GM19099 (cell line): ENCODE data around the gene CAMSAP3.

ENCODE experiments used
- POLR2A ChIP-seq: IDR thresholded peaks from 3 replicates; pipeline ENCODE4 v1.6.1; 2011; ENCODE audit warnings: low read depth; ENCODE audit not compliant: insufficient read length; ENCODE audit errors: extremely low read depth

The CAMSAP3 gene

DNA sequence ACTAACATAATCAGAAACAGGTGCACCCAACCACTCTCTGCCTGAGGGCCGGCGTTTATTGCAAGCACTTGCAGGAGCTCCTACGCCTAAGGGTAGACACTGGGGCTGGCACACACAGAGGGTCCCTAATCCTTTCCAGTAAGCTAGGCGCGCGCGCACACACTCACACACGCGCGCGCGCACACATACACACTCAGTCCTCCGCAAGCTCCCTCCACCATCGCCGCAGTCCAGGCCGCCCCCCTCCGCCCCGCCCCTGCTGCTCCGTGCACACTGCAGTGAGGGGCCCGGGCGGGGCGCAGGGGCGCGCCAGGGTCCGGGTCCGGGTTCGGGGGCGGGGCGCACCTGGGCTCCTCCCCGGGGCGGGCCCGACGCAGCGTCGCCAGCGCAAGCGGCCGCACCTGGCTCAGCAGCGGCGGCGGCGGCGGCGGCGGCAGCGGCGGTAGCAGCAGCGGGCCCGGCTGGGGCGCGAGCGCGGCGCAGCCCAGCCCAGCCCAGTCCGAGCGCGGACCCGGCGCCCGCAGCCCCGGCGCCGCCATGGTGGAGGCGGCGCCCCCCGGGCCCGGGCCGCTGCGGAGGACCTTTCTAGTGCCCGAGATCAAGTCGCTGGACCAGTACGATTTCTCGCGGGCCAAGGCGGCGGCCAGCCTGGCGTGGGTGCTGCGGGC is at the start of gene CAMSAP3:
CAMSAP3 (plus strand) TSS at position 398 of the 668 bp plus-strand sequence; CDS start at position 538, 140 bp downstream.
- no peak for TF ChIP-seq POLR2A

- TF ChIP-seq POLR2A: no peak
Measured at GRCh38 chr19:7545904-7546303, 49.8 kb upstream of the CAMSAP3 start.

DNA sequence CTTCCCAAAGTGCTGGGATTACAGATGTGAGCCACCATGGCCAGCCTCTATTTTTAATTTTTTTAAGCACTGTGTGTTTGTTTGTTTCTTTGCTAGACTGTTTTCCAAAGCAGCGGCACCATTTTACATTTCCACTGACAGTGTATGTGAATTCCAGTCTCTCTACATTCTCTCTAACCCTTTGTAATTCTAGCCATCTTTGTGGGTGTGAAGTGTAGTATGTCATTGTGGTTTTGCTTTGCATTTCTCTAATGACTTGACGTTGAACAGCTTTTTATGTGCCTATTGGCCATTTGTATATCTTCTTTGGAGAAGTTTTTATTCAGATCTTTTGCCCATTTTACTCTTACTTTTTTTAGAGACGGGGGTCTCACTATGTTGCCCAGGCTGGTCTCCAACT is 48.5 kb upstream of the CAMSAP3 start:
- TF ChIP-seq POLR2A: no peak

- TF ChIP-seq POLR2A: no peak
Measured at GRCh38 chr19:7549429-7550148, 46.1 kb upstream of the CAMSAP3 start.

- TF ChIP-seq POLR2A: no peak
Measured at GRCh38 chr19:7550169-7550770, 45.4 kb upstream of the CAMSAP3 start.

DNA sequence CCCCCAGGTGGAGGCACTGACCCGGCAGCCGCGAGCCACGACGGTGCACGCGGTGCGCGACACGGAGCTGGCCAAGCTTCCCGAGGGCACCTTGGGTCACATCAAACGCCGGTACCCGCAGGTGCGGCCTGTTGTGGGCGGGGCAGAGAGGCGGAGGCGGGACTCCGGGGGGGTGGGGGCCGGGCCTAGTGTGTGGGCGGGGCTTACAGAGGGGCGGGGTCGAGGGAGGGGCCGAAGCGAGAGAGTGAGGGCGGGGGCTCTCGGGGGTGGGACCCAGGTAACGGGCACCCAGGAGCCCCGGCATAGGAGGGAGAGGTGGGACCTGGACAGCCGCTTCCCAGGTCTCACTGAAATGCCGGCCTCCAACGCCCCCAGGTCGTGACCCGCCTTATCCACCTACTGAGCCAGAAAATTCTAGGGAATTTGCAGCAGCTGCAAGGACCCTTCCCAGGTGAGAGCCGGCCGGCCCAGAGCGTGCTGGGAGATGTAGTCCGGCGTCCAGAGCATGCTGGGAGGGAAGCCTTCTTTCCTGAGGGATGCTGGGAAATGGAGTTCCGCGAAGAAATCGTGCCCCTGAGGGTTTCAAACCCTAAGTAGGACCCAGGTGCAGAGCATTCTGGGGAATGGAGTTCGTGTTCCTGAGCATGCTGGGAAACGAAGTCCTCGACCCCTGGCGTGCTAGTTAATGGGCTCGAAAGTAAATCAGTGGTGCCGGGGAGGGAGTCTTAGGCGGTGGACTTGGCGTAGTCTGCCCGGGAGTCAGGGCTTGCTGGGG is 44.5 kb upstream of the CAMSAP3 start:
- no peak for TF ChIP-seq POLR2A

DNA sequence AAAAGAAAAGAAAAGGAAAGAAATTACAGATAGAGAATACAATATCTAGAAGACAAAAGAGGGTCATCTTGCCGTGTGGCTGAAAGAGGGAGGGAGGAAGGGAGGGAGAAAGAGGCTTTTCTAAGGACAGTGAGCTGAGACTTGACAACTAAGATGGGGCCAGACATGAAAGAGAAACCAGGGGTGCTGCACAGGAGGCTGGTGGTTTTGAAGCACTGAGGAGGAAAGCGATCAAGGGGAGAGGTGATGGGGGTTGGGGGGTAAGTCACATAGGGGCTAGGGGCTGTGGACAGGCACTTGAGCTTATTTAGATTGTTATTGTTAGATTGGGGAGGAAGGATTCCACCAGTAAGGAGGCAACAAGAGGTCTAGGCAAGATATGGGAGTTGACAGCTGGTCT is 42.9 kb upstream of the CAMSAP3 start:
- TF ChIP-seq POLR2A: no peak

- no peak for TF ChIP-seq POLR2A
Measured at GRCh38 chr19:7554565-7554964, 41.1 kb upstream of the CAMSAP3 start.

DNA sequence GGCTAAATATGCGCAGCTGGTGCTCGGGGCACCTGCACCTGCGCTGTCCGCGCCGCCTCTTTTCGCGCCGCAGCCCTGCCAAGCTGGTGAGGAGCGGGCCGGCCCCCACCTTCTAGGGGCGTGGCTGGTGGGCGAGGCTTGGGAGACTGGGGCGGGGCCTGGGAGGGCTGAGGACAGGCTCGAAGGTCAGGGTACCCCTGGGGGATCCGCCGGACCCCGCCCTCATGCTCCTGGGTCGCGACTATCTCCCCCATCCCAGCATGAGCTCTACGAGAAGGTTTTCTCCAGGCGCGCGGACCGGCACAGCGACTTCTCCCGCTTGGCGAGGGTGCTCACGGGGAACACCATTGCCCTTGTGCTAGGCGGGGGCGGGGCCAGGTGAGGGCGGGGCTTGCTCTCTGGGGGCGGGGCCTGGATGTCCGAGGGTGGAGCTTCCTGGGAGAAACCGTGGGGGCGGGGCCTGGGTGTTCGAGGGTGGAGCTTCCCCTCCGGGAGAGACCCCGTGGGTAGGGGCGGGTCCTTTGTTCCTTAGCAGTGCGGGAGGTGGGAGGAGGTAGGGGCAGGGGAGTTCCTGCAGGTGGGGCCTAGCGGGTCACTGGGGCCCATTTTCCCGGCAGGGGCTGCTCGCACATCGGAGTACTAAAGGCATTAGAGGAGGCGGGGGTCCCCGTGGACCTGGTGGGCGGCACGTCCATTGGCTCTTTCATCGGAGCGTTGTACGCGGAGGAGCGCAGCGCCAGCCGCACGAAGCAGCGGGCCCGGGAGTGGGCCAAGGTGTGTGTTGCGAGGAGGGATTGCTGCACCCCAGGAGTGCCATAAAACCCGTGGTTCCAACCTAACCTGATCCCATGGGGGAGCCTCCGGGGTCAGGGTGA is 40.4 kb upstream of the CAMSAP3 start:
- no peak for TF ChIP-seq POLR2A

DNA sequence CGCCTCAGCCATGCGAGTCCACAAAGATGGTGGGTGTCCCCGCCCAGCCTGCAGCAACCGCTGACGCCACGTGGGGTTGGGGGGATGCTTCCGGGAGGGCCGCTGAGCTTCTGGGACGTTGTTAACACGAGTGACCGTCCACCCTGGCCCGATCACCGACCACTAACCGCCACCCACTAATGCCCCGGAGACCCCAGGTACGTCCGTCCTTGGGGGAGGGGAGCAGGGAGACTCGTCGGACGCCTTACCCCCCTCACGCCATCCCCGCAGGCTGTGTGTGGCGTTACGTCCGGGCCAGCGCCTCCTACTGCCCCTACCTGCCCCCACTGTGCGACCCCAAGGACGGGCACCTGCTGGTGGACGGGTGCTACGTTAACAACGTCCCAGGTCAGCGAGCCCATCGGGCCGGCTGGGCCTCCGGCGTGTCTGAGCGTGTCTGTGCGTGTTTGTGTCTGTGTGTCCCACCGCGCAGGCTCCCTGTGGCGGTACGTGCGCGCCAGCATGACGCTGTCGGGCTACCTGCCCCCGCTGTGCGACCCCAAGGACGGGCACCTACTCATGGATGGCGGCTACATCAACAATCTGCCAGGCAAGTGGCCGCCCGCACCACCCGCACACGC is 38.9 kb upstream of the CAMSAP3 start:
- no peak for TF ChIP-seq POLR2A

DNA sequence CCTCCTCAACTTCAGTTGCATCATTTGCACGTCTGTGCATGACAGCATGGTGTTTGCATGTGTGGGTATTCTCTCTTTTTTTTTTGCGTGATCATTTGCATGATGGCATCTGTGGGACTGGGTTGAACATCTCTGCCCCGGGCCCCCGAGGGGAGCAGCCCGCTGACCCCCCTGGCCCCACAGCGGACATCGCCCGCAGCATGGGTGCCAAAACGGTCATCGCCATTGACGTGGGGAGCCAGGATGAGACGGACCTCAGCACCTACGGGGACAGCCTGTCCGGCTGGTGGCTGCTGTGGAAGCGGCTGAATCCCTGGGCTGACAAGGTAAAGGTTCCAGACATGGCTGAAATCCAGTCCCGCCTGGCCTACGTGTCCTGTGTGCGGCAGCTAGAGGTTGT is 37.0 kb upstream of the CAMSAP3 start:
- no peak for TF ChIP-seq POLR2A

GRCh38 chr19:7559102-7559501 is 36.6 kb upstream of the CAMSAP3 start:
- no peak for TF ChIP-seq POLR2A

DNA sequence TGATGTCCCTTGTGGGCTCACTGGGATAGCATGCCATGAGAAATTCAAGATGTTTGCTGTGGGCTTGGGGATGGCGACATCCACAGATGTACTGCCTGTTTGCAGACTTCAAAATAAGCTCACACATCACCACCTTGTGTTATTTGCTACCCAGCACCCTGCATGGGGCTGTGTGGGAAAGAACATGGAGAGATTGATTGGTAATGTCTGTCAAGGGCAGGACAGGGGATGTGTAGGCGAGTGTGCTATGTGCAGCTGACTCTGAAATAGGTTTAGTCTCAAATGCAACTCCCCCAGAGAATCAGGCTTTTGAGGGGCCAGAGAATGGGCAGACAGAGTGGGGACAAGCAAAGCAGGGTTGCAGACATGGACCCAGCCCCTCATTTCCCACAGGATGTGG is 35.4 kb upstream of the CAMSAP3 start:
- no peak for TF ChIP-seq POLR2A

DNA sequence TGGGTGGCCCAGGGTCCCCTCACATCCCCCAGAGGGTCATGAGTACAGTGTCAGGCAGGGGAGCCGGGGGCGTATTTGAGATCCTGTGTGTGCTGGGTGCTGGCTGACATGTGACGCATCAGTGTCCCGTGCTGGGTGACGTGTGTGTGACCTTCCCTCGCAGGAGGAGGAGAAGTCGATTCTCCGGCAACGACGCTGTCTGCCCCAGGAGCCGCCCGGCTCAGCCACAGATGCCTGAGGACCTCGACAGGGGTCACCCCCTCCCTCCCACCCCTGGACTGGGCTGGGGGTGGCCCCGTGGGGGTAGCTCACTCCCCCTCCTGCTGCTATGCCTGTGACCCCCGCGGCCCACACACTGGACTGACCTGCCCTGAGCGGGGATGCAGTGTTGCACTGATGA is 34.3 kb upstream of the CAMSAP3 start:
- TF ChIP-seq POLR2A: no peak
